Kasumi-1 (cell line): Measurements from ENCODE around the gene ZNF260.
"Not testable (repeated sequence)": the region's sequence is repeated elsewhere in the genome, so short reads cannot be mapped to it uniquely, and the experiment has no call there.

ENCODE experiments used
- DNase-seq, 2 experiments: peaks; one replicate each; lab custom pipeline; 2025; lab: John Stamatoyannopoulos, UW

The ZNF260 gene

GRCh38 chr19:36528194-36528920 lies at the start of gene ZNF260:
Gene ZNF260, minus strand, starts transcription at chr19:36528271. Its CDS starts 13,033 bp downstream, at chr19:36515238.
- peak; percentile 92 for DNase-seq

- DNase-seq = no peak
Measured at GRCh38 chr19:36577271-36577996, 49.4 kb upstream of the ZNF260 start.

DNA sequence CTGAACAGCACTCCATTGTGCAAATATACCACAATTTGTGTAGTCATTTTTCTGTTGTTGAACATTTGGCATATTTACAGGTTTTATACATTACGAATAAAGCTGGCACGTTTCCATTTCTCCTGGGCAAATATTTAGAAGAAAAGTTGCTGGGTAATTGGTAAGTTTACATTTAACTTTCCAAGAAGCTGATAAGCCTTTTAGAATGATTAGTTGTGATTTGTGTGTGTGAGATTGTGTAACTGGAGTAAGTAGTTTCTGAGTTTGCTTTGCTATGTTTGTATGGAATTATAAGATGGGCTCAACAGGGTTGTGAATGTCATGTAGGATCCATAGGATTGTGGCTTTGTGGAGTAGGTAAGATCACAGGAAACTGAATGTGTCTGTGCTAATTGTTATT lies 46.7 kb upstream of the ZNF260 start:
- no peak for DNase-seq

DNA sequence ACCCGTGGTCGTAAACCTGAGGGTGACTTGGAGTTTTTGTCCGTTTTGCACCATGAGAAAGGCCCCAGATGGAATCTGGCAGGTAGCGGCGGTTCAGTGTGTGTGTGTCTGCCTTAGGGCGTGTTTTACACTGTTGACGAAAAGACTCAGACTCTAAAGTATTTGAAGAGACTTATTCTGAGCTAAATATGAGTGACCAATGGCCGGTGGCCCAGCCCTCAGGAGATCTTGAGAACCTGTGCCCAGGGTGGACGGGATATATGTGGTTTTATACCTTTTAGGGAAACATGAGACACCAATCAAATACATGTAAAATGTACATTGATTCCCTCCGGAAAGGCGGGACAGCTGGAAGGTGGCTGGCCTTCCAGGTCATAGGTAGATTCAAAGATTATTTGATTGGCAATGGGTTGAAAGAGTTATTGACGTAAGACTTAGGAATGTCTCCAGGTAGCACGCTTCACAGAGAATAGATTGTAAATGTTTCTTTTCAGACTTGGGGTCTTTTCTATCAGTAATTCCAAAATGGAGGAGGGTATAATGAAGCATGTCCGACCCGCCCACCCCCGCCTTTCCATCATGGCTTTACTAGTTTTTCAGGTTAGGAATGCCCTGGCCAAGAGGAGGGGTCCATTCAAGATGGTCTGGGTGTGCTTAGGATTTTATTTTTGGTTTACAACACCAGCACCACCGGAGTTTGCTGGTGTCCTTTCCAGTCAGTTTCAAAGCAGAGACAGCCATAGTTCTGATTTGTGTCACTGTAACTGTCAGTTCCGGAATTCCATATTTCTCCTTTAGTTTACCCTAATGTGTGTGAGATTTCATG lies 46.0 kb upstream of the ZNF260 start:
- peak in 1 of 2 experiments; percentile 37 for DNase-seq

DNA sequence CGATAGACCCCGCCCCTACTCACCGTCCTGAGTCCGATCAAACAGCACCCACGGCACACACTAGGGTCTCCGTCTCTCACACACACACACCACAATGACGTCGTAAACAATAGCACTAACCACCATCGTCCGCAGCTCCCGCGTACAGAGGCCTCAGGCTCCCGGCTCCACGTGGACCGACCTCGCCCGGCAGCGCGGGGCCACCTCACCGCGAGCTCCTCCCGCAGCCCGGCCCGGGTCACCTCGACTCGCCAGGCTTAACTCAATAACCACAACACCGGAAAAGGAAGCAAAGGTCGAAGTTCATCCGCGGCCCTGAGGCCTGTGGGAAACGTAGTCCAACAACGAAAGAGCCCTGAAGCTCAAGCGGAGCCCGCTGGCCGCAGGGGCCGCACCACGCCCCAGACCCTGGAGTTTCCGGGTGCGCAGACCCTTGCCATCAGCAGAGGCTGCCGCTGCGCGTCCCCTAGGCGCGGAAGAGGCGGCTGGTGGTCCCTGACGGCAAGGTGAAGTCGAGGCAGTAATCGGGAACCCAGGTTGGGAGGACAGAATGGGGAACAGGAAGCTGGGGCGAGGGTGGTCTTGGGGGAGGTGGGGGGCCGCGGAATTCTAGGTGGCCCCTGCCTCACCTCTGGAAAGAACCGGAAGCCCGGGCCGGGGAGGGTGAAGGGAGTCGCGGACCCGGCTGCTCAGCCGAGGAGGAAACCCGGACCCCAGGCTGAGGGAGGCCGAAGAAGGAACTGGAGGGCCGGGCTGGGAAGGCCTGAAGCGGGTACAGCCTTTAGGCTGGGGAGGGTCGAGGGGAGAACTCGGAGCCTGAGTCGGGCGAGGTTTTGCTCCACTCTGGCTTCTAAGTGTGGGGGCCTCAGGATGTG lies 45.2 kb upstream of the ZNF260 start, which contains the start of gene ZNF529:
Gene ZNF529 (minus strand): TSS at position 273 of the 875 bp plus-strand sequence. CDS start 946 bp downstream, outside the sequence.
- peak; percentile 93 to 95 for DNase-seq

DNA sequence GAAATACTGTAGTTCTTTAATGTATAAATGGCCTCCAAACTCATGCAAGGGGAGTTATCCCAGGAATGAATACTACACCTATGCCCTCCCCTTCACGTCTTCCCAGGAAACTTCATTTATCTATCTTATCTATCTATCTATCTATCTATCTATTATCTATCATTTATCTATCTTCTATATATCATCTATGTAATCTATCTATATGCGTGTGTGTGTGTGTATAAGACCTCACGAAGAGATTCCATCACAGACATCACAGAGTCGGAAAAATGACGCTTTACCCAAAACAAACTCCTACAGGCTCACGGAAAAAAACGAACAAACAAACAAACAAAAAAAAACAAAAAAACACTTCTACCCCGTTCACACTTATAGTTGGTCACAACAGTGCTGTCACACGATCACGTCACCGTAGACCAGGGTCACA lies 44.5 kb upstream of the ZNF260 start:
- DNase-seq = no peak

DNA sequence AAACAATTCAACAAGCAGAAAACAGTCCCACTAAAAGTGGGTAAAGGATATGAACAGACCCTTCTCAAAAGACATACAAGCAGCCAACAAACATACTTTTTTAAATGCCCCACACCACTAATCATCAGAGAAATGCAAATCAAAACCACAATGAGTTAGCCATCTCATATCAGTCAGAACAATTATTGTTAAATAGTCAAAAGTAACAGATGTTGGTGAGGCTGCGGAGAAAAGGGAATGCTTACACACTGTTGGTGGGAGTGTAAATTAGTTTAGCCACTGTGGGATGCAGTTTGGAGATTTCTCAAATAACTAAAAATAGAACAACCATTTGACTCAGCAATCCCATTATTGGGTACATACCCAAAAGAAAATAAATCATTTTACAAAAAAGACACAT lies 36.3 kb upstream of the ZNF260 start:
- DNase-seq = no peak

GRCh38 chr19:36547001-36547732 lies 19.1 kb upstream of the ZNF260 start:
- DNase-seq = peak in 1 of 2 experiments; percentile 17

DNA sequence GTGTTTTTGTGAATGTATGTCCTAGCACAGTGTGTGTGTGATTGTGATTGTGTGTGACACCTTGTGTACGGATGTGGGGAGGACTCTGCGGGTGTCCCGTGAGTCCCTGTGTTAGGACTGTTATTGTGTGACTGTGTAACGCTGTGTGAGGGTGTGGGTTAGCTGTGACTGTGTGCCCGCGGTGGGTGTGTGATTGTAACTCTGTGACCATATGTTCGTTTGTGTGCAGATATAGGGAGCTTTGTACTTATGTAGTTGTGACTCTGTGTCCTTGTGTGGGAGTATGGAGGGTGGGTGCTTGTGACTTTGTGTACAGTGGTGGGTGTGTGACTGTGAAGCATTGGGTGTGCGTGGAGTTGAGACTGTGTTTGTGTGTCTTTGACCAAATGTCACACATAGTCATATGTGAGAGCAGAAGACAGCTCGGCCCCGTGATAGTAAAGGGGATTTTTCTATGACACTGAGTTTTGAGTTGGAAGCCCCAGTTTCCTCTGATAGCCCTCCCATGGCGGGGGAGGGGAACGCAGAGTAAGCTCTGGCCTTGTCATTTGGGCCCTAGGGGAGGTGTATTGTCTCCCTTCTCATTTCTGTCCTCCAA lies 949 bp upstream of the ZNF260 start:
- DNase-seq = peak in 1 of 2 experiments; percentile 65

DNA sequence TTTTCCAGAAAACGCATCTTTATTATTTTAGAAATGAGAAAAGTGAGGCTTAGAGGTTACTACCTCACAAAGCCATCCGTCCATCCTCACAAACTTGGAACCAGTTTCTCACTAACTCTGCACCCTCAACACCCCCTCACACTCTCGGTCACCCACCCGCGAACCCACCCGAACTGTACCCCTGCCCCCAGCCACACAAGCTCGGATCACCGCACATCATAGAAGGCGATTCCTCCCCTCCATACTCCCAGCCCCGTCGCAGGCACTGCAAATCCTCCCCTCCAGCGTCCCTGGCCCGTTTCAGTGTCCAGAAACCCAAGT lies 238 bp downstream of the ZNF260 start:
- no peak for DNase-seq

DNA sequence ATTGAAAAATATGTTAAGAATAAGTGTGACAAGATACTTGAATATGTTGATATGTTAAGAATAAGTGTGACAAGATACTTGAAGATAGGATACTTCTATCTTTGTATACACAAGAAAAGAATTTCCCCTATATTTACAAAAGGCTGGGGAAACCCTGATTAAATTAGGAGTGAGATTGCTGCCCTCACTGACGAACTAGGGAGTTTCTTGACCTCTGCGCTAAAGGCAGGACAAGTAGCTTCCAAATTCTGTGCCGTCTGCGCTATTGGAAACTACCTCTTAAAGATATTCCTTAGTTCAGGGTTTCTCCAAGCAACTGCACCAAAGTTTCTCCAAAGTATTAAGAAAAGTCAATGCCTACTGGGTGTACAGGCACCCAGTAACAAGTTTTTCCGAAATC lies 730 bp downstream of the ZNF260 start:
- DNase-seq = no peak

DNA sequence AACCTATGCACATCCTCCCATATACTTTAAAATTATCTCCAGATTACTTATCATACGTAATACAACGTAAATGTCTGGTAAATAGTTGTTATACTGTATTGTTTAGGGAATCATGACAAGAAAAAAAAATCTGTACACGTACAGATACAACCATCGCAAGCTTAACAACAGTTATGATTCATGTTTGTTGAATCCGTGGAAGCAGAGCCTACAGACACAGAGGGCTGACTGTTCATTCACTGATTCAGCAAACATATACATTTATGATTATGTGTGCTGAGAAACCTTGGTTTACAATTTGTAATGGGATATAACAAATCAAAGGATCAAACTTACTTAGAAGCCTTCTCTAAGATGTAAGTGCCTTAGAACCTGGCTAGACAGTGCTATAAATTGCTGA lies 1.5 kb downstream of the ZNF260 start:
- DNase-seq = no peak

GRCh38 chr19:36524617-36525016 lies 3.5 kb downstream of the ZNF260 start:
- no peak for DNase-seq

DNA sequence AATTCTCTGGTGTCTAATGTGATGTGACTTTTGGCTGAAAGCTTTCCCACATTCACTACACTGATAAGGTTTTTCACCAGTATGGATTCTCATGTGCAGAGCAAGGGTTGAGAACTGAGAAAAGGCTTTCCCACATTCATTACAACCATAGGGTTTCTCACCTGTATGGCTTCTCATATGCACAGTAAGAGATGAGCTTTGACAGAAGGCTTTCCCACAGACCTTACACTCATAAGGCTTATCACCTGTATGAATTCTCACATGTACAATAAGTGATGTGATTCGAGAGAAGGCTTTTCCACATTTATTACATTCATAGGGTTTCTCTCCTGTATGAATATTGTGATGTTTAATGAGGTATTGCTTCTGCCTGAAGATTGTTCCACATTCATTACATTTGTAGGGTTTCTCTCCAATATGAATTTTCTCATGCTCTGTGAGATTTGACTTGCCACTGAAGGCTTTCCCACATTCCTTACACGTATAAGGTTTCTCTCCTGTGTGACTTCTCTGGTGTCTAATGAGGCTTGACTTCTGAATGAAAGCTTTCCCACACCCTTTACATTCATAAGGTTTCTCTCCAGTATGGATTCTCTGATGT lies 14.0 kb downstream of the ZNF260 start:
- no peak for DNase-seq

GRCh38 chr19:36508325-36508724 lies 19.7 kb downstream of the ZNF260 start:
- no peak for DNase-seq

DNA sequence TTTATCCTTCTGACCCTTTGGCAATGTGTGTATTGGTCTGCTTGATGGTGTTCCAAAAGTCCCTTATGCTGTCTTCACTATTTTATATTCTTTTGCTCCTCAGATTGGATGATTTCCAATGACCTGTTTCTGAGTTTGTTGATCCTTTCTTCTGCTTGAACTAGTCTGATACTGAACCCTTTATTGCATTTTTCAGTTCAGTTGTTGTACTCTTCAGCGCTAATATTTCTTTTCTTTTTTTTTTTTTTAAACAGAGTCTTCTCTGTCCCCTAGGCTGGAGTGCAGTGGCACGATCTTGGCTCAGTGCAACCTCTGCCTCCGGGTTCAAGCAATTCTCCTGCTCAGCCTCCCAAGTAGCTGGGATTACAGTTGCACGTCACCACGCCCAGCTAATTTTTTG lies 26.1 kb downstream of the ZNF260 start:
- DNase-seq = no peak

- DNase-seq = no peak
Measured at GRCh38 chr19:36497001-36497400, 31.1 kb downstream of the ZNF260 start.

DNA sequence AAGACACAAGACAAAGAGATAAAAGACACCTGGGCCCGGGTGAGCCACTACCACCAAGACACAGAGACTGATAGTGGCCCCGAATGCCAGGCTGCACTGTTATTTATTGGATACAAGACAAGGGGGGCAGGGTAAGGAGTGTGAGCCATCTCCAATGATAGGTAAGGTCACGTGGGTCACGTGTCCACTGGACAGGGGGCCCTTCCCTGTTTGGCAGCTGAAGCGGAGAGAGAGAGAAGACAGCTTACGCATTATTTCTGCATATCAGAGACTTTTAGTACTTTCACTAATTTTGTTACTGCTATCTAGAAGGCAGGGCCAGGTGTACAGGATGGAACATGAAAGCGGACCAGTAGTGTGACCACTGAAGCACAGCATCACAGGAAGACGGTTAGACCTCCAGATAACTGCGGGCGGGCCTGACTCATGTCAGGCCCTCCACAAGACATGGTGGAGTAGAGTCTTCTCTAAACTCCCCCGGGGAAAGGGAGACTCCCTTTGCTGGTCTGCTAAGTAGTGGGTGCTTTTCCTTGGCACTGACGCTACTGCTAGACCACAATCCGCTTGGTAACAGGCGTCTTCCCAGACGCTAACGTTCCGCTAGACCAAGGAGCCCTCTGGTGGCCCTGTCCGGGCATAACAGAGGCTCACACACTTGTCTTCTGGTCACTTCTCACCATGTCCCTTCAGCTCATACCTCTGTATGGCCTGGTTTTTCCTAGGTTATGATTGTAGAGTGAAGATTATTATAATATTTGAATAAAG lies 35.2 kb downstream of the ZNF260 start:
- not testable (repeated sequence) for DNase-seq

DNA sequence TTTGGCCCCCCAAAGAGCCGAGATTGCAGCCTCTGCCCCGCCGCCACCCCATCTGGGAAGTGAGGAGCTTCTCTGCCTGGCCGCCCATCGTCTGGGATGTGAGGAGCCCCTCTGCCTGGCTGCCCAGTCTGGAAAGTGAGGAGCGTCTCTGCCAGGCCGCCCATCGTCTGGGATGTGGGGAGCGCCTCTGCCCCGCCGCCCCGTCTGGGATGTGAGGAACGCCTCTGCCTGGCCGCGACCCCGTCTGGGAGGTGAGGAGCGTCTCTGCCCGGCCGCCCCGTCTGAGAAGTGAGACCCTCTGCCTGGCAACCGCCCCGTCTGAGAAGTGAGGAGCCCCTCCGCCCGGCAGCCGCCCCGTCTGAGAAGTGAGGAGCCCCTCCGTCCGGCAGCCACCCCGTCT lies 37.2 kb downstream of the ZNF260 start:
- not testable (repeated sequence) for DNase-seq
